ENCODE measurements around the gene COL11A1. TPM values are rescaled to one million over a fixed set of nuclear protein-coding genes. Genes with fewer than 3 reads are reported as not detected.
A peak's percentile ranks its signal among the peaks of the same experiment; 100 is the strongest.
"Not testable (repeated sequence)": the region's sequence is repeated elsewhere in the genome, so short reads cannot be mapped to it uniquely, and the experiment has no call there.

The COL11A1 gene
- total RNA-seq, 1 donor from 2014 or later: 120 TPM

DNA sequence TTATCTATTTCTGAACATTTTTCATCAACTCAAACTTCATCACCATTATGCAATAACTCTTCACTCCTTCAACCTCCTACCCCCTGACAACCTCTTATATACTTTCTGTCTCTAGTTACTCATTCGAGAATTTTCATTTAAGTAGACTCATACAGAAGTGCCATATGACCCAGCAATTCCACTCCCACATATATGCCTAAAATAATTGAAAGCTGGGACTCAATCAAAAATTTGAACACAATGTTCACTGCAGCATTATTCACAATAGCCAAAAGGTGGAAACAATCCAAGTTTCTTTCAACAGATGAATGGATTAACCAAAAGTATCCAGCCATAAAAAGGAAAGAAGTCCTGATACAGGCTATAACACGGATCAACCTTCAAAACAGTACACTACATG lies 24.1 kb downstream of the COL11A1 start:
- DNase-seq (ENCODE audit: low read depth): peak; percentile 19

- DNase-seq (ENCODE audit: low read depth): no peak
Measured at GRCh38 chr1:103075316-103076000, 32.9 kb downstream of the COL11A1 start.

DNA sequence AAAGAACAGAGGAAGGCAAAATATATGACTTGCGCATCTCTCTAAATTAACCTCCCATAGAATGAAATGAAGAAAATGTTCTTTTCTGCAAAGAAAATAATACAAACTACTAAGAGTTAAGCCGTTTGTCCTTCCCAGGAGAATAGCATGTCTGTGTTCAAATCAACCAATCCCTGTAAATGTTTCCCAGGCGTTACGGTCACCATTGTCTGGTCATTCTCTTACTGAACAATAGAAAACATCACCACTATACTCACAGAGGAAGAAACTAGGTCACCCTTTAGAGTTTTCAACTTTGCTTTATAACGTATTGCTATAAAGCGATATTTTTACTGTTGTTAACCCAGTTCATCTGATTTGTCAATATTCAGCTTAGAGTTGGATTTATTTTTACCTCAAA lies 34.1 kb downstream of the COL11A1 start:
- DNase-seq (ENCODE audit: low read depth): no peak

- no peak for DNase-seq (ENCODE audit: low read depth)
Measured at GRCh38 chr1:103069201-103069600, 39.1 kb downstream of the COL11A1 start.

DNA sequence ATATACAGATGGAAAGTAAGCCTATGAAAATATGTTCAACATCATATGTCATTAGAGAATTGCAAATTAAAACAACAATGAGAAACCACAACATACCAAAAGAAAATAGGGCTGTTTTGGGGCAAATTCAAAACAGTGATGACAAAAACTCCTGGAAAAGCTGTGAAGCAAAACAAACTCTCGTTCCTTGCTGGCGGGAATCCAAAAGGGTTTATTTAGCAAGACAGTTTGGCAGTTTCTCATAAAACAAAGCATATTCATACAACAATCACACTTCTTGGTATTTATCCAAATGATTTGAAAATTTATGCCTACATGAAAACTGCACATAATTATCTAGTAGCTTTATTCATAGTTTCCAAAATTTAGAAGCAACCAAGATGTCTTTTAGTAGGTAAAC lies 44.4 kb downstream of the COL11A1 start:
- peak; percentile 30 for DNase-seq (ENCODE audit: low read depth)

- DNase-seq (ENCODE audit: low read depth): no peak
Measured at GRCh38 chr1:103058391-103058790, 49.9 kb downstream of the COL11A1 start.

DNA sequence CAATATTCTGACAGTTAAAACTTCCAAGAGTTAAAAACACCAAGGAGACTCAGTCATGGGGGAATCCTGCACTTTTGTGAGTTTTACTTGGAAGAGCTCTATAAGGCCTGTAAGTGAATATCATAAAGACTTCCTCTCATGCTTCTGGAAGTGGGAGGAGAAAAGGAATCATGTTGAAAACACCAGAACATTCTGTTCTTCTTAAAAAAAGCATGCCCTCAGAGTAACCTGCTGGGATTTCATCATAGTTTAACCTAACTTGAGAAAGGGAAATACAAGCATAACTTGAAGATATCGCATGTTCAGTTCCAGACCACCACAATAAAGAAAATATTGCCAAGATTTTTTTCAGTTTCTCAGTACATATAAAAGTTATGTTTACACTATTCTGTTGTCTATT lies 51.9 kb downstream of the COL11A1 start:
- no peak for DNase-seq (ENCODE audit: low read depth)

DNA sequence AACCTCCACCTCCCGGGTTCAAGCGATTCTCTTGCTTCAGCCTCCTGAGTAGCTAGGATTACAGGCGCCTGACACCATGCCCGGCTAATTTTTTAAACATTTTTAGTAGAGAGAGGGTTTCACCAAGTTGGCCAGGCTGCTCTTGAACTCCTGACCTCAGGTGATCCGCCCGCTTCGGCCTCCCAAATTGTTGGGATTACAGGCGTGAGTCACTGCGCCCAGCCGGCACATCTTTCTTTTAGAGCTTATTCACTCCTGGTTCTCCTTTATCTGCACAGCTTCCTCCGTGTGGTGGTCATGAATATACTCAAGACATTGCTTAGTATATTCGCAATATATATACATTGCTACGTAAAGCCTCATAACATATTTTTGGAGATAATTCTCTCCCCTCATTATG lies 80.2 kb downstream of the COL11A1 start:
- DNase-seq (ENCODE audit: low read depth): not testable (repeated sequence)

DNA sequence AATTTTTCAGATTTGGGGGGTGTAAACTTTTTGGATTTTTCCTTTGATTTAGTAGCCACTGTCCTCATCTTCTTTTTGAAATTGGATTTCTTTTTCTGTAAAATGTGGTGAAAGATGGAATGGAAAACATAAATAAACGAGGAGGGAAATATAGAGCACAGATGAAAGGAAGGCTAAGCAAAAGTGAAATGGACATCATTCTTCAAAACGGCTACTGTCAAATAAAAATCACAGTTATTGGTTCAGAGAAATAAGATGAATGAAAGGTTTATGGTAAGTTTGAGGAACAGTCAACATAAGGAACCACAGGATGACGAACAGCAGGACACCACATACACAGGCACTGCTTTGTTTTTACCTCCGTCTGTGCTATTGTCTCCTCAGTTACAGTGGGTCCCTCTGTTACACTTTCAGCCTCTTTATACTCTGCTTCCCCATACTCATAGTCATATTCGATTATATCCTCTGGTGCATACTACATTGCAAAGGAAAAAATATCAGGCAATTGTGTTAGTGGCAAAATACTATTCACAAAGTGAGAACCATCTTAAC lies 82.4 kb downstream of the COL11A1 start:
- no peak for DNase-seq (ENCODE audit: low read depth)

- DNase-seq (ENCODE audit: low read depth): no peak
Measured at GRCh38 chr1:103024051-103024450, 84.3 kb downstream of the COL11A1 start.

- DNase-seq (ENCODE audit: low read depth): peak; percentile 1
Measured at GRCh38 chr1:103002005-103002404, 106.3 kb downstream of the COL11A1 start.

GRCh38 chr1:102978874-102979273 lies 129.4 kb downstream of the COL11A1 start:
- DNase-seq (ENCODE audit: low read depth): no peak

DNA sequence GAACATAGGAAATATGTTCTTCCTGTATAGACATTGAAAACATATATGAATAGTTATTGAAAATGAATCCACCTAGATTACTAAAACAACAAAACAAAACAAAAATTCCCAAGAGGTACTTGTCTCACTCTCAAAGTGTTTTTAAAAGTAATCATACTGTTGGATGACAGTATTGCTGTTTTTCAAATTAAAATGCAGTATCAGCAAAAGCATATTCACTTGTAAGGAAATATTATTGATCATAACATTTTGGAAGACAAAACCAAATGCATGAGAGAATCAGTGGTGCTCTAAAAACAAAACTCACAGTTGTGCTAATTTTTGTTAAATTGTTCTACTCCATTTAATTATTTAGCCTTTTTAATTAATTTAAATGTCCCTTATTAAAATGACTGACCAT lies 131.0 kb downstream of the COL11A1 start:
- no peak for DNase-seq (ENCODE audit: low read depth)

GRCh38 chr1:102970496-102971078 lies 137.7 kb downstream of the COL11A1 start:
- DNase-seq (ENCODE audit: low read depth): peak; percentile 62

GRCh38 chr1:102967786-102968185 lies 140.5 kb downstream of the COL11A1 start:
- no peak for DNase-seq (ENCODE audit: low read depth)

DNA sequence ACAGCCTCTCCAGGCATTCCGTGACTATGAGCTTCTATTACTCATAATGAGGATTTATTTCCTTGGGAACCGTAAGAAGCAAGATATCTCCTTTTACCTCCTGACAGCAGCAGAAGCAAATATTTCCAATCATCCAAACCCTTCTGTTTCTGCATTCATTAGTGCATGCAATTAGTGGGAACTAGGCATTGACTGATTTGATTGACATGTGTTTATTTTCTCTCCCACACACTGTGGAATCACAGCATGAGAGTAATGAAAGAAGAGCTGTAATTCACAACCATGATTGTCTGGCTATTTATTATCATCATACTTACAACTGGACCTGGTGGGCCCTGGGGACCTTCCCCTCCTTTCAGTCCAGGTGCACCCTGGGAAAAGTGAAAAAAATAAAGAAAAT lies 146.8 kb downstream of the COL11A1 start:
- DNase-seq (ENCODE audit: low read depth): no peak

GRCh38 chr1:102954576-102954975 lies 153.7 kb downstream of the COL11A1 start:
- no peak for DNase-seq (ENCODE audit: low read depth)

DNA sequence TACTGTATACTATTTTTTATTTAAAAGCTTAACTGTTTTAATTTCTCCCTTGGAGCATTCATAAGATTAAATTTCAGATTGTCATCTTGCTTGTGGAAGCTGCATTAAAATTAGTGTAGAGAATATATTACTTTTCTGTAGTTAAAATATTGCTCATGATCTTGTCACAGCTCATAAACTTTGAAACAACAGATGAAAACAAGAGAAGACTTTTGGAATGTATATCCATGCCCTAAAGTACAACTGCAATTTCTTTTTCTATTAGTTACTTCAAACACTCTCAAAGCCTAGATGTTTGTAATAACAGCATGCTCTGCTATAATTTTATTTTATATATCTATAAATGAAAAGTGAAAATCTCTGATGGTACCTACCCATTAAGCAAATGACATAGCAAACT lies 155.9 kb downstream of the COL11A1 start:
- DNase-seq (ENCODE audit: low read depth): no peak

- no peak for DNase-seq (ENCODE audit: low read depth)
Measured at GRCh38 chr1:102942324-102942723, 166.0 kb downstream of the COL11A1 start.

DNA sequence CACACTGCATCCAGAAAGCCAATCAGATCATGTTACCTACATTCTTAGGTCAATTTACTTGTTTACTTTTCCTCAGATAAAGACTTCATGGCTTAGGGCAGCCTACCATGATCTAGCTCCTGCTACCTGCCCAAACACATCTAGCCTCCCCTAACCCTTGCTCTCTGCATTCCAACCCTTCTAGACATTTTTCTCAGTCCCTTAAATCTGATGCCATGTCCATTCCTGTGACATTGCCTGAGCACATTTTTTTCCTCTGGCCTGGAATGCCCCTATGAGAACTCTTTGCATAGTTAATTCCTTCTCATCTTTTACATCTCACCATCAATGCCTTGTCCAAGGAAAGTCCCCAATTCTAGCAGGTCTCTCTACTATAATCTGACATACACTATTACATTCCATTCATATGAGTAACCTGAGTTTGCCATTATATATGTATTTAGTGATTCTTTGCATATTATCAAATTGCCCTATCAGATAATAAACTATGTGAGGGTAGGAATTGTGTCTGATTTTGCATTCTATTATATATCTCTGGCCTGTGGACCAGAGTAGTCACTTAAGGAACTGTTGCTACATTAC lies 166.9 kb downstream of the COL11A1 start:
- no peak for DNase-seq (ENCODE audit: low read depth)

GRCh38 chr1:102937401-102937800 lies 170.9 kb downstream of the COL11A1 start:
- no peak for DNase-seq (ENCODE audit: low read depth)

- DNase-seq (ENCODE audit: low read depth): not testable (repeated sequence)
Measured at GRCh38 chr1:102933362-102933761, 175.0 kb downstream of the COL11A1 start.

DNA sequence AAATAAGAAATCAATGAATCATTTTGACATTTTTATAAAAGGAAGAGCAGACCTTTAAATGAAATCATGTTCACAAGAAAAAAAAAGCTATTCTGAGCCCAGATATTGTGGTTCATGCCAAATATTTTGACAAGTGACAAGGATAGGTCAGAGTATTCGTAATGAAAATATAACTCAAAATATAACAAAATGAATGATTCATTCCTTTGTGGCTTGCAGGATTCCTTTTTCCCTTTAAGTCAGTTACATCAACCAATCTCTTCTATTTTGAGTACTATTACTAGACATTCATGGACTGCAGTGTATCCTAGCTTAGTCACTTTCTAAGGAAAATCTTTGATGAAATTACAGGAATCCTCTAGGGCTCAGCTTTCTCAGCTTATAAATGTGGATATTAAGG lies 188.7 kb downstream of the COL11A1 start:
- peak; percentile 48 for DNase-seq (ENCODE audit: low read depth)

Data from myocyte (in vitro differentiated cells).